Glomerular visceral epithelial cell (primary cell): ENCODE results near the gene CRPPA.
"Not testable (repeated sequence)": the region's sequence is repeated elsewhere in the genome, so short reads cannot be mapped to it uniquely, and the experiment has no call there.

Experiments
- DNase-seq: peaks from one replicate; pipeline ENCODE4 v3.0.0-alpha.2; 2016; ENCODE audit errors: extremely low spot score

The CRPPA gene

DNA sequence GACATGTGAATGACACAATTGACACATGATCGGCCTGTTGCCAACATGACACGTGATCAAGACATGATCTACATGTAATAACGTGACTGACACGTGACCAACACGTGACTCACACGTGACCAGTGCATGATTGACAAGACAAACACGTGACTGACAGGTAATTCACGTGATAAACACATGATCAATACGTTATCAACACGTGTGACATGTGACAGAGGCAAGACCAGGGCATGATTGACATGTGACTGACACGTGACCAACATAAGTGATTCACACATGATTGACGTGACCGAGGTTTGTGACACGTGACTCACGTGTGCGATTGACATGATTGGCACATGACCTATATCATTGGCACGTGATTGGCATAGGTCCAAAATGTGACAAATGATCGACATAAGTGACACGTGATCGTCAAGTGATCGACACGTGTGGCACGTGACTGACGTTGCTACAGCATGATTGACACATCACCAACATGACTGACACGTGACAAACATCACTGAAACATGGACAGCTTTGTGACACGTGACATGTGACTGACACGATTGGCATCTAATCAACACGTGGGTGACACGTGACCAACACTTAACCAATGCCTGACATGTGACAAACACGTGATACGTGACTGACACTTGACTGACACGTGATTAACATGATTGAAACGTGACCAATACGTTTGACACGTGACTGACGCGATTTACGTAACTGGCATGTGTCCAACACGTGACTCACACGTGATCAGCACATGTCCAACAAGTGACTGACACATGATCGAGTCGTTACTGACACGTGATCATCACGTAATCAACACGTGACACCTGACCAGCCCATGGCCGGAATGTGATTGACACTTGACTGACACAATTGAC, 23.0 kb downstream of the CRPPA start:
- no peak for DNase-seq

GRCh38 chr7:16397501-16398145, 23.7 kb downstream of the CRPPA start:
- DNase-seq = no peak

GRCh38 chr7:16396766-16397500, 24.4 kb downstream of the CRPPA start:
- no peak for DNase-seq

GRCh38 chr7:16395121-16395520, 26.2 kb downstream of the CRPPA start:
- DNase-seq = no peak

- DNase-seq = no peak
Observed at GRCh38 chr7:16393862-16394422, 27.4 kb downstream of the CRPPA start.

- DNase-seq = no peak
Observed at GRCh38 chr7:16392990-16393523, 28.3 kb downstream of the CRPPA start.

DNA sequence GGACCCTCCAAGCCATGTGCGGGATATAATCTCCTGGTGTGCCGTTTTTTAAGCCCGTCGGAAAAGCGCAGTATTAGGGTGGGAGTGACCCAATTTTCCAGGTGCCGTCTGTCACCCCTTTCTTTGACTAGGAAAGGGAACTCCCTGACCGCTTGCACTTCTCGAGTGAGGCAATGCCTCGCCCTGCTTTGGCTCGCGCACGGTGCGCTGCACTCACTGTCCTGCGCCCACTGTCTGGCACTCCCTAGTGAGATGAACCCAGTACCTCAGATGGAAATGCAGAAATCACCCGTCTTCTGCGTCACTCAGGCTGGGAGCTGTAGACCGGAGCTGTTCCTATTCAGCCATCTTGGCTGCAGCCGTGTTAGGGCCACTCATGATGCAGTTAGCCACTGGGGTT, 37.6 kb downstream of the CRPPA start:
- DNase-seq = not testable (repeated sequence)

- DNase-seq = not testable (repeated sequence)
Observed at GRCh38 chr7:16383103-16383502, 38.2 kb downstream of the CRPPA start.
